GM19023 (cell line): ENCODE results near the gene OSTC.

ENCODE experiments used
- ATAC-seq: cut with Tn5 transposase; IDR thresholded peaks from one replicate; pipeline ENCODE4 v1.9.1; 2021; ENCODE audit warnings: mild to moderate bottlenecking, moderate library complexity; ENCODE audit not compliant: unreplicated experiment

The OSTC gene

DNA sequence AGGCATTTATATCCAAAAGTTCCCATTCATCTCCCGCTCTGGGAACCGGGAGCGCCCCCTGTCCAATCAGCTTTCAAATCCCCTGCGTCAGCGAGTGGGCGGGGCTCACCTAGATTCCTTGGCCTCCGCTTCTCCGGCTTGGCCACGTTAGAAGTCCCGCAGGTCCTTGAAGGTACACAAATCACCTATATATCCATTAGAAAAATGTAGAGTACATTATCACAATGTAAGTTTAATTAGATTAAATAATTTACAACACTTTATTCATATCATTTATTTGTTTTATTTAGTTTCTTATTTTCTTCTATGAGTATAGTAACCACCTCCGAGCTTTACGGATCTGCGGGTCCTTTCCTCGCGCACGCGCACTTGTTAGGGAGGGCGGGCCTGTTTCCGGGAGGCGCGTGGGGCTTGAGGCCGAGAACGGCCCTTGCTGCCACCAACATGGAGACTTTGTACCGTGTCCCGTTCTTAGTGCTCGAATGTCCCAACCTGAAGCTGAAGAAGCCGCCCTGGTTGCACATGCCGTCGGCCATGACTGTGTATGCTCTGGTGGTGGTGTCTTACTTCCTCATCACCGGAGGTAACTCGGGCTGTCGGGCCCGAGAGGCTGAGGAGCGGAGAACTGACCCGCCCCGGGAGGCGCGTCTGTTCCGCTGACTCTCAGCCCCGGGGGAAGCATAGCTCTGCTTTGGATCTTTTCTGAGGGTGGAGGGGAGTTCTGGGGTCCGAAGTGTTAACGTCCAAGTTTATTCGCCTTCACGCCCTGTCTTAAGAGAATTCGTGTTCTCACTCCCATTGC is at the start of gene OSTC:
OSTC (plus strand) TSS at position 388 of the 802 bp plus-strand sequence; CDS start at position 445, 57 bp downstream.
- peak; percentile 93 for ATAC-seq

DNA sequence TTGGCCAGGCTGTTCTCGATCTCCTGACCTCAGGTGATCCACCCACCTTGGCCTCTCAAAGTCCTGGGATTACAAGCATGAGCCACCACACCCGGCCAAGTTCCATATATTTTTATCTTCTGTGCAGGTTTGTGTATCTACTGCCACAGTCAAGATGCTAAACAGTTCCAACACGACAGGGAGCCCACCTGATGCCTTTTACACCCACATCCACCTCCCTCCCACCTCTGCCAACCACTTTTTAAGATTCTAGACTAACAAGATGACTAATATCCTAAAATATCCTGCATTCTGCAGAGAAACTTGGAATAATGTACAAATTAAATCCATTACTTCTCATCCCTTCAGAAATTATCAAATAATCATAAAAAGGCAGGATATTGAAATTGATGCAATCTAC is 49.3 kb upstream of the OSTC start:
- no peak for ATAC-seq

GRCh38 chr4:108601532-108601931 is 48.9 kb upstream of the OSTC start:
- ATAC-seq = no peak

- ATAC-seq = no peak
Measured at GRCh38 chr4:108602163-108602562, 48.2 kb upstream of the OSTC start.

GRCh38 chr4:108607079-108607815 is 43.2 kb upstream of the OSTC start:
- no peak for ATAC-seq

GRCh38 chr4:108611365-108611764 is 39.0 kb upstream of the OSTC start:
- no peak for ATAC-seq

- no peak for ATAC-seq
Measured at GRCh38 chr4:108612365-108612764, 38.0 kb upstream of the OSTC start.

- ATAC-seq = no peak
Measured at GRCh38 chr4:108619372-108620100, 30.9 kb upstream of the OSTC start.

GRCh38 chr4:108620101-108620932 is 30.1 kb upstream of the OSTC start, which contains the start of gene RPL34:
RPL34 (plus strand) TSS chr4:108620576; CDS start chr4:108621960, 1,384 bp downstream.
- ATAC-seq = peak; percentile 100

GRCh38 chr4:108620933-108621905 is 29.2 kb upstream of the OSTC start:
- ATAC-seq = peak; percentile 22

GRCh38 chr4:108622022-108622421 is 28.4 kb upstream of the OSTC start:
- ATAC-seq = no peak

GRCh38 chr4:108622828-108623227 is 27.6 kb upstream of the OSTC start:
- ATAC-seq = no peak

GRCh38 chr4:108624263-108625056 is 25.9 kb upstream of the OSTC start:
- ATAC-seq = no peak

DNA sequence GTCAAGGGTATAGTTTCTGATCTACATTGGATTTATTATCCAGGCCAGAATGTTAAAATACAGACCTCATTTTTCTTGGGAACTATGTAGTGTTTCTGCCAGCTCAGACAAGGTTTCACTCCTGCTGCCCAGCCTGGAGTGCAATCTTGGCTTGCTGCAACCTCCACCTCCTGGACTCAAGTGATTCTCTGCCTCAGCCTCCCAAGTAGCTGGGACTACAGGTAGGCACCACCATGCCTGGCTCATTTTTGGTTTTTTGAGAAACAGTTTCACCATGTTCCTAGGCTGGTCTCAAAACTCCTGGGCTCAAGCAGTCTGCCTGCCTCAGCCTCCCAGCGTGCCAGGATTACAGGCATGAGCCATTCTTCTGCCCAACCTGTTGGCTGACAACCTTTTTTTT is 24.3 kb upstream of the OSTC start:
- no peak for ATAC-seq

GRCh38 chr4:108628411-108628810 is 22.0 kb upstream of the OSTC start:
- no peak for ATAC-seq

- ATAC-seq = no peak
Measured at GRCh38 chr4:108635070-108635655, 15.2 kb upstream of the OSTC start.

DNA sequence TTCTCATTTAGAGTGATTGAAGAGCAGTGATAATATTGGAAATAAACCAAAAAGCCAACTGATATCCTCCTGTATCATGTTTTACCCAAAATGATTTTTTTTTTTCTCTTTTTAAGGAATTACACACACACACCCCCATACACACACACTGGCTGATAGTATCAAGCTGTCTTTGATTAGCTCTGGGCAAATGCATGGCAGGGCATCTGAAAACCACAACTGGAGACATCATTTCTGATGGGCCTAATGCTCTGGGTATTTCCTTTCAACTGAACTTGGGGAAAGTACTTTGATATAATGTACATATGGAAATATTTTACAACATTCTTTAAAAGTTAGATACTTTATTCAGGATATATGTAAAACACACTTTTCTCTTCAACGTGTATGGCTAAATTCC is 14.2 kb upstream of the OSTC start:
- ATAC-seq = no peak

GRCh38 chr4:108637856-108638255 is 12.5 kb upstream of the OSTC start:
- no peak for ATAC-seq
